DND-41 (cell line): Measurements from ENCODE around the gene BCAS3.

ENCODE experiments used
- CTCF ChIP-seq: IDR thresholded peaks from 2 replicates; pipeline ENCODE4 v1.5.1; 2012; ENCODE audit warnings: borderline replicate concordance, low read length, moderate library complexity, mild to moderate bottlenecking; ENCODE audit not compliant: poor library complexity, severe bottlenecking; ENCODE audit errors: extremely low read depth
- EZH2 ChIP-seq: IDR thresholded peaks from 3 replicates; pipeline ENCODE4 v1.6.1; 2012; ENCODE audit warnings: borderline replicate concordance, low read depth, mild to moderate bottlenecking, moderate library complexity, low read length, inconsistent platforms; ENCODE audit not compliant: severe bottlenecking

- no peak for TF ChIP-seq EZH2
- TF ChIP-seq CTCF = no peak
Observed at GRCh38 chr17:61307905-61308886, 630.5 kb downstream of the BCAS3 start.
